ENCODE measurements around the gene GPR146. TPM values are rescaled to one million over a fixed set of nuclear protein-coding genes. Genes with fewer than 3 reads are reported as not detected.

The GPR146 gene
- total and polyA plus RNA-seq, 11 donors, result 11.1 to 56.8 (median 25.2) TPM

DNA sequence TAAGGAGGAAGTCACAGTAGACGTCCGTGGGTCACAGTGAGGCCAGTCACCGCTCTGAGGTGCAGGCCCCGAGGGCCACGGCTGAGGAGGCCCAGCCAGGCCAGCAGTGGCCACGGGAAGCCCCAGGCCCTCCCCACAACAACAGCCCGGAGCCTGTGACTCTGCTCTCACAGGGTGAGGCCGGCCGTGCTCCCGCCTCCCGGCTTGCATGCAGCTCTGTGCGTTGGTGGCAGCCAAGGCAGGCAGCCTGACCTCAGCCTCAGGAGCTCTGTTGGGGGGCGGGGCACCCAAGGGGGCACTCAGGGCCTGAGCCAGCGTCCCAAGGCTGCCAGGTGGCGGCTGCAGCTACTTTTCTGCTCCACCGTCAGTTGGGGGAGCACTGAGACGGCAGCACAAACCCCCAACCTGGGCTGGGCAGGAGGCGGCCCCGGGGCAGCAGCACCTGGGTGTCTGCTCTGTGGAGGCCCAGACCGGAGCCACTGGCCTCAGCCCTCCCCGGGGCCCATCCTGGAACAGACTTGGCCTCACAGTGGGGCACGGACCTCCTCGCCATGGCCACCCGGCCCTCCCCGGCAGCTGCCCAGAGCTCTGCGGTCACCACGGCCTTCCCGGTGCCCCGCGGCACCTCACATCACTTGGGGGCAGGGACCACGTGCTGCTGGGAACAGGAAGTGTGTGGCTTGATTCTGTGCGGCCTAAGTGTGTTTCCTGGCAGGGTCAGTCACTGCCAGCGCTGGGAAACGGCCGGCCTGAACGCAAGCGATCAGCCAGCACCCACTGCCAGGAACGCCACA is 48.1 kb upstream of the GPR146 start:
- TF ChIP-seq, protein P1, sequence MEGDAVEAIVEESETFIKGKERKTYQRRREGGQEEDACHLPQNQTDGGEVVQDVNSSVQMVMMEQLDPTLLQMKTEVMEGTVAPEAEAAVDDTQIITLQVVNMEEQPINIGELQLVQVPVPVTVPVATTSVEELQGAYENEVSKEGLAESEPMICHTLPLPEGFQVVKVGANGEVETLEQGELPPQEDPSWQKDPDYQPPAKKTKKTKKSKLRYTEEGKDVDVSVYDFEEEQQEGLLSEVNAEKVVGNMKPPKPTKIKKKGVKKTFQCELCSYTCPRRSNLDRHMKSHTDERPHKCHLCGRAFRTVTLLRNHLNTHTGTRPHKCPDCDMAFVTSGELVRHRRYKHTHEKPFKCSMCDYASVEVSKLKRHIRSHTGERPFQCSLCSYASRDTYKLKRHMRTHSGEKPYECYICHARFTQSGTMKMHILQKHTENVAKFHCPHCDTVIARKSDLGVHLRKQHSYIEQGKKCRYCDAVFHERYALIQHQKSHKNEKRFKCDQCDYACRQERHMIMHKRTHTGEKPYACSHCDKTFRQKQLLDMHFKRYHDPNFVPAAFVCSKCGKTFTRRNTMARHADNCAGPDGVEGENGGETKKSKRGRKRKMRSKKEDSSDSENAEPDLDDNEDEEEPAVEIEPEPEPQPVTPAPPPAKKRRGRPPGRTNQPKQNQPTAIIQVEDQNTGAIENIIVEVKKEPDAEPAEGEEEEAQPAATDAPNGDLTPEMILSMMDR (IDR thresholded peaks at IDR 0.05), result no peak
- TF ChIP-seq POLR2A (IDR thresholded peaks at IDR 0.05), result no peak
- no peaks in the 10 kb centered on the region for H3K9me3 ChIP-seq
- no peak overlapping the region for H3K4me3 ChIP-seq
- H3K4me1 ChIP-seq, result peaks cover 0 to 14% (median 5%) of the 10 kb centered on the region in 12 donors
- H3K36me3 ChIP-seq, result peaks cover 0 to 40% (median 25%) of the 10 kb centered on the region in 9 donors
- DNase-seq, result no peak
- intact Hi-C loops (cut with DNase I), result loop anchor here in 6 of 10 donors (10.0 kb wide), 3 partner anchors 139 to 179 kb away; a partner anchor contains a TSS
- H3K27me3 ChIP-seq, result no peaks in the 10 kb centered on the region
- WGBS, 4 donors, result 86 to 95% (median 88%) methylated on average over 7 to 38 of the region's 38 CpGs
- H3K27ac ChIP-seq, result no peak overlapping the region
- no peak for ATAC-seq

DNA sequence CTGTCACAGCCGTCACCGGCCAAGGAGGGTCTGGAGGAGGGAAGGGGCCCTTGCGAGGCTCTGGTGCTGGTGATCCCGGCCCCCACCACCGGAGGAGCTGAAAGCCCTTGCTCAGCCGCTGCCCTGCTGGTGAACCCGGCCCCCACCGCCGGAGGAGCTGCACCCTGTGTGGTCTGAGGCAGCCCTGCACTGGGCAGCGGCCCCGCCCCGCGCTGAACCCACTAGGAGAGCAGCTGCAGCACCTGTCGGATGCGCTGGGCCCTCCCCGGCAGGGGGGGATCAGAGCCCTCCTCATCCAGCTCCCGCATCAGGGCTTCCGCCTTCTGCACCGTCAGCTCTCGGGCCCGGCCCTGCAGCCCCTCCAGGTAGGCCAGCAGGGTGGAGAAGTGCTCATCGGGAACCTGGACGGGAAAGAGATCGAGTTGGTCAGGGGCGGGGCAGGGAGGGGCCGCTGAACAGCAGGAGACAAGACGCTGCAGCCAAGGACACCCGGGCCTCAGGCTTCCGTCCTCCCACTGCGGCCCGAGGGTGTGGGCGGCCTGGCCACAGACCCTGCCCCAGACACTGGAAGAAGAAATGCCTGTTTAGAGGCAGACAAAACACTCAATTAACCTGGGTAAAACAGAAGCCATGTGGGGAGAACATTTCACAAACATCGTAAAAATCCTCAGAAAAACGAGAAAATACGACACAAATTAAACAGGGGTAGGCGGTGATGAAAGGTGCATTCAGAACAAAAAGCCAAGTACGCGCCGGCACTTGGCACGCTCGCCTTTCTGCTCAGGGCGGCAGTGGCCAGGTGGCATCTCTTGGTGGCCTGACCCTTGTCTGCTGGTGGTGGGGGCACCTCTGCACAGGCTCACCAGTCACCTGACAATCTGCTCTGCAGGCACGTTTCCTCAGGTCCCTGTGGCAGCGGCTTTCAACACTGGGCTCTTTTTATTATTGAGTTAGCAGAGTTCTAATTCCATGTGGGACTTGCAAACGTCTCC is 46.6 kb upstream of the GPR146 start:
- Histone ChIP-seq H3K4me1 (peaks cover 0 to 10% (median 5%) of the 10 kb centered on the region in 12 donors), H3K9me3 (no peaks in the 10 kb centered on the region), H3K27me3 (no peaks in the 10 kb centered on the region), H3K27ac (no peak overlapping the region), H3K36me3 (peaks cover 0 to 40% (median 25%) of the 10 kb centered on the region in 9 donors), H3K4me3 (no peak overlapping the region)
- WGBS, 4 donors, result 84 to 86% (median 85%) methylated on average over 27 to 45 of the region's 45 CpGs
- intact Hi-C loops (cut with DNase I), result loop anchor here in 6 of 10 donors (10.0 kb wide), 3 partner anchors 137 to 177 kb away; a partner anchor contains a TSS
- ATAC-seq (no peak), DNase-seq (no peak)
- TF ChIP-seq, protein P1 (IDR thresholded peaks at IDR 0.05), result no peak
- no peak for TF ChIP-seq POLR2A (IDR thresholded peaks at IDR 0.05)

DNA sequence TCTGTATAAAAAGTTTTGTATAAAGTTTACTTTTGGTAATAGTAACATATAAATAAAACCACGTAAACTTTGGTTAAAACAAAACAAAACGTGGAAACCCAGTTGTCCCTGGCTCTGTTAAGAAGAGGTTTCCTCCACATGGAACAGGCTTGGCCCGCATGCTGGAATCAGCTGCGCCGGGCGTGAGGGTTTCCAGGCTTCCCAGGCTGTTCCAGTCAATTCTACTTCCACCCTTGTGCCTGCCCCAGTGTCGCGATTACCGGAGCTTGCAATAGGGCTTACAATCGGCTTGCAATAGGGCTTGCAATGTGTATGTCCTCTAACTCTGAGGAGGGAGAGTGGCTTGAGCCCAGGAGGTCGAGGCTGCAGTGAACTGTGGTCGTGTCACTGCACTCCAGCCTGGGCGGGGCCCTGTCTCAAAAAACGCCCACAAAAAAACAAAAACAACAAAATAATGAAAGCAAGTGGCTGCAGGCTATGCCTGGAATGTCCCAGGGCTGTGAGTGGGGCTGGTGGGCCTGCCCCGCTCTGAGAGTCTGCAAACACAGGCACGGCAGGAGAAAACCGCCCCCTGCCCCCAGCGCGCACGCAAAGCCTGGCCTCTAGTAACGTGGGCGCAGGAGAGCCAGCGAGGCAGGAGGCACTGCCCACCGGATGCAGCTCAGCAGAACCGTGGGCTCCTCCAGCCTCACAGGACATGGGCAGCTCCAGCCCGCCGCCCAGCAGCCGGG is 45.0 kb upstream of the GPR146 start:
- 88 to 92% (median 90%) methylated on average over 27 to 28 of the region's 28 CpGs for WGBS, 4 donors
- intact Hi-C loops (cut with DNase I), result loop anchor here in 6 of 10 donors (10.0 kb wide), 3 partner anchors 135 to 175 kb away; a partner anchor contains a TSS

More for the DNA sequence above, 45.0 kb upstream of the GPR146 start:
- no peak overlapping the region for H3K27ac ChIP-seq
- no peaks in the 10 kb centered on the region for H3K4me1 ChIP-seq
- H3K9me3 ChIP-seq, result no peaks in the 10 kb centered on the region
- peaks cover 0 to 40% (median 25%) of the 10 kb centered on the region in 9 donors for H3K36me3 ChIP-seq
- no peak for TF ChIP-seq POLR2A (IDR thresholded peaks at IDR 0.05)
- TF ChIP-seq, protein P1 (IDR thresholded peaks at IDR 0.05), result no peak
- no peak overlapping the region for H3K4me3 ChIP-seq
- ATAC-seq (no peak), DNase-seq (no peak)
- H3K27me3 ChIP-seq, result no peaks in the 10 kb centered on the region
